K562 (cell line): ENCODE data around the gene ARHGAP26.

Source experiments
- CBX1 ChIP-seq: sonication (generic); IDR thresholded peaks from 2 replicates; pipeline ENCODE4 v1.6.1; 2016; ENCODE audit warnings: antibody characterized with exemption, low read depth, mild to moderate bottlenecking
- CTCF ChIP-seq, 3 experiments: IDR thresholded peaks in 2 of 3; conservative IDR thresholded peaks in 1 of 3; 2 replicates each; pipeline ENCODE4 v1.5.1; 2011 to 2012; ENCODE audit warnings: low read length in 3 of 3, mild to moderate bottlenecking in 3 of 3, control low read depth in 2 of 3, improper control_type of control experiment in 1 of 3, inconsistent platforms in 1 of 3, low read depth in 1 of 3, mixed read lengths in 1 of 3, moderate library complexity in 1 of 3; ENCODE audit not compliant: insufficient read depth in 2 of 3
- EGR1 ChIP-seq: fragments of 450-650 bp; conservative IDR thresholded peaks from 2 replicates; pipeline ENCODE4 v1.6.1; 2017; ENCODE audit warnings: mild to moderate bottlenecking
- KAT2B ChIP-seq: IDR thresholded peaks from one replicate; pipeline ENCODE4 v1.6.1; 2012; ENCODE audit warnings: low read depth, mild to moderate bottlenecking, control low read depth, inconsistent platforms, low read length, moderate library complexity
- PRDM10 ChIP-seq: fragments of 450-650 bp; IDR thresholded peaks from 2 replicates; pipeline ENCODE4 v1.6.1; 2018; ENCODE audit not compliant: partially characterized antibody
- RBM25 ChIP-seq: fragments of 200-400 bp; formaldehyde crosslinking; IDR thresholded peaks from 2 replicates; pipeline ENCODE4 v1.6.1; 2018; ENCODE audit warnings: low read length, low read depth, moderate library complexity; ENCODE audit not compliant: severe bottlenecking
- TF ChIP-seq, protein P1 (sequence below): fragments of 450-650 bp; IDR thresholded peaks from 2 replicates; pipeline ENCODE4 v1.6.1; 2016; ENCODE audit warnings: low read depth

GRCh38 chr5:143222287-143223231, 452.4 kb downstream of the ARHGAP26 start:
- no peak for TF ChIP-seq CBX1
- no peak for TF ChIP-seq KAT2B
- TF ChIP-seq EGR1: no peak
- no peak for TF ChIP-seq CTCF (IDR thresholded peaks at IDR 0.05 in 2 of 3, conservative IDR thresholded peaks at IDR 0.05 in 1 of 3; ENCODE audit: insufficient read depth in 2 of 3, low read depth in 1 of 3, low read length in 3 of 3)
- TF ChIP-seq PRDM10: peak; percentile 11
- TF ChIP-seq, protein P1, sequence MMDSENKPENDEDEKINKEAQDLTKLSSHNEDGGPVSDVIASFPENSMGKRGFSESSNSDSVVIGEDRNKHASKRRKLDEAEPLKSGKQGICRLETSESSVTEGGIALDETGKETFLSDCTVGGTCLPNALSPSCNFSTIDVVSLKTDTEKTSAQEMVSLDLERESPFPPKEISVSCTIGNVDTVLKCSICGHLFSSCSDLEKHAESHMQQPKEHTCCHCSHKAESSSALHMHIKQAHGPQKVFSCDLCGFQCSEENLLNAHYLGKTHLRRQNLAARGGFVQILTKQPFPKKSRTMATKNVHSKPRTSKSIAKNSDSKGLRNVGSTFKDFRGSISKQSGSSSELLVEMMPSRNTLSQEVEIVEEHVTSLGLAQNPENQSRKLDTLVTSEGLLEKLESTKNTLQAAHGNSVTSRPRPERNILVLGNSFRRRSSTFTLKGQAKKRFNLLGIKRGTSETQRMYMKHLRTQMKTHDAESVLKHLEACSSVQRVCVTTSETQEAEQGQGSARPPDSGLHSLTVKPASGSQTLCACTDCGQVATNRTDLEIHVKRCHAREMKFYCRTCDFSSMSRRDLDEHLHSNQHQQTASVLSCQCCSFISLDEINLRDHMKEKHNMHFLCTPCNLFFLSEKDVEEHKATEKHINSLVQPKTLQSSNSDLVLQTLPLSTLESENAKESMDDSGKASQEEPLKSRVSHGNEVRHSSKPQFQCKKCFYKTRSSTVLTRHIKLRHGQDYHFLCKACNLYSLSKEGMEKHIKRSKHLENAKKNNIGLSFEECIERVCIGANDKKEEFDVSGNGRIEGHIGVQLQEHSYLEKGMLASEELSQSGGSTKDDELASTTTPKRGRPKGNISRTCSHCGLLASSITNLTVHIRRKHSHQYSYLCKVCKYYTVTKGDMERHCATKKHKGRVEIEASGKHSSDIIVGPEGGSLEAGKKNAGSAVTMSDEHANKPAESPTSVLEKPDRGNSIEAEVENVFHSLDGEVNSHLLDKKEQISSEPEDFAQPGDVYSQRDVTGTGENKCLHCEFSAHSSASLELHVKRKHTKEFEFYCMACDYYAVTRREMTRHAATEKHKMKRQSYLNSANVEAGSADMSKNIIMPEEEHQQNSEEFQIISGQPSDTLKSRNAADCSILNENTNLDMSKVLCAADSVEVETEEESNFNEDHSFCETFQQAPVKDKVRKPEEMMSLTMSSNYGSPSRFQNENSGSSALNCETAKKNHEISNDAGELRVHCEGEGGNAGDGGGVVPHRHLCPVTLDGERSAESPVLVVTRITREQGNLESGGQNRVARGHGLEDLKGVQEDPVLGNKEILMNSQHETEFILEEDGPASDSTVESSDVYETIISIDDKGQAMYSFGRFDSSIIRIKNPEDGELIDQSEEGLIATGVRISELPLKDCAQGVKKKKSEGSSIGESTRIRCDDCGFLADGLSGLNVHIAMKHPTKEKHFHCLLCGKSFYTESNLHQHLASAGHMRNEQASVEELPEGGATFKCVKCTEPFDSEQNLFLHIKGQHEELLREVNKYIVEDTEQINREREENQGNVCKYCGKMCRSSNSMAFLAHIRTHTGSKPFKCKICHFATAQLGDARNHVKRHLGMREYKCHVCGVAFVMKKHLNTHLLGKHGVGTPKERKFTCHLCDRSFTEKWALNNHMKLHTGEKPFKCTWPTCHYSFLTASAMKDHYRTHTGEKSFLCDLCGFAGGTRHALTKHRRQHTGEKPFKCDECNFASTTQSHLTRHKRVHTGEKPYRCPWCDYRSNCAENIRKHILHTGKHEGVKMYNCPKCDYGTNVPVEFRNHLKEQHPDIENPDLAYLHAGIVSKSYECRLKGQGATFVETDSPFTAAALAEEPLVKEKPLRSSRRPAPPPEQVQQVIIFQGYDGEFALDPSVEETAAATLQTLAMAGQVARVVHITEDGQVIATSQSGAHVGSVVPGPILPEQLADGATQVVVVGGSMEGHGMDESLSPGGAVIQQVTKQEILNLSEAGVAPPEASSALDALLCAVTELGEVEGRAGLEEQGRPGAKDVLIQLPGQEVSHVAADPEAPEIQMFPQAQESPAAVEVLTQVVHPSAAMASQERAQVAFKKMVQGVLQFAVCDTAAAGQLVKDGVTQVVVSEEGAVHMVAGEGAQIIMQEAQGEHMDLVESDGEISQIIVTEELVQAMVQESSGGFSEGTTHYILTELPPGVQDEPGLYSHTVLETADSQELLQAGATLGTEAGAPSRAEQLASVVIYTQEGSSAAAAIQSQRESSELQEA: no peak
- no peak for TF ChIP-seq RBM25
